K562 (cell line): ENCODE measurements around the gene TMEM163. TPM values are rescaled to one million over a fixed set of nuclear protein-coding genes. Genes with fewer than 3 reads are reported as not detected.

Source experiments
- ATAC-seq: fragments of 200-7000 bp; cut with Tn5 transposase; 3 replicates; pipeline ENCODE4 v1.9.1; 2020; ENCODE audit warnings: moderate library complexity
- BruUV-seq: library from RNA; stranded (reverse); fragments of 400-500 nt; replicated peaks from 2 replicates; lab custom pipeline; 2021; lab: Mats Ljungman, UMichigan
- CTCF ChIA-PET: fragments of 300-600 bp; formaldehyde crosslinking; extraction: SDS; loops from one replicate; lab custom pipeline; 2021; ENCODE audit warnings: low intra/inter-chr PET ratio; lab: Yijun Ruan, JAX
- POLR2A ChIA-PET: fragments of 300-600, 350-650 bp; sonication (Branson Sonifier 250); formaldehyde crosslinking; extraction: SDS; loops from one replicate; lab custom pipeline; 2021; ENCODE audit warnings: antibody characterized with exemption, inconsistent platforms; lab: Yijun Ruan, JAX
- DNase-seq, 4 experiments: peaks; one replicate each; pipeline versions ENCODE4 v3.0.0 to v3.0.0-alpha.2; 2011 to 2018; ENCODE audit warnings: low spot score in 3 of 4, mixed read lengths in 3 of 4; ENCODE audit errors: extremely low read depth in 1 of 4
- FAIRE-seq: peaks from 2 replicates; lab custom pipeline; 2011; peaks lifted over from hg19 to GRCh38; lab: Jason Lieb, UNC
- H2AFZ ChIP-seq: 2 replicates; pipeline ENCODE4 v1.6.0; 2011; ENCODE audit warnings: low read depth, low read length, control low read depth, inconsistent platforms
- H3K27ac ChIP-seq: fragments of 200-600 bp; 3 replicates; pipeline ENCODE4 v1.8.0; 2011; ENCODE audit warnings: low read depth, mild to moderate bottlenecking, control low read depth, inconsistent platforms, low read length, moderate library complexity, mixed read lengths; ENCODE audit errors: extremely low read depth
- H3K27me3 ChIP-seq, 2 experiments: fragments of 300-600 bp in 1 of 2; 2 replicates in 1 of 2; 3 replicates in 1 of 2; pipeline versions ENCODE4 v1.6.0 to v1.8.0; 2011; ENCODE audit warnings: inconsistent platforms in 2 of 2, low read length in 2 of 2, mild to moderate bottlenecking in 1 of 2, mixed read lengths in 1 of 2, moderate library complexity in 1 of 2; ENCODE audit not compliant: control insufficient read depth in 2 of 2, insufficient read depth in 2 of 2
- H3K36me3 ChIP-seq: fragments of 300-600 bp; 3 replicates; pipeline ENCODE4 v1.8.0; 2011; ENCODE audit warnings: mild to moderate bottlenecking, low read length, inconsistent platforms; ENCODE audit not compliant: control insufficient read depth, insufficient read depth
- H3K4me1 ChIP-seq, 2 experiments: fragments of 200-600 bp in 1 of 2; replicated peaks in 1 of 2; 2 replicates in 1 of 2; 3 replicates in 1 of 2; pipeline versions ENCODE4 v1.5.1 to v1.8.0; 2011; ENCODE audit warnings: inconsistent platforms in 2 of 2, low read length in 2 of 2, mild to moderate bottlenecking in 1 of 2, mixed read lengths in 1 of 2, moderate library complexity in 1 of 2; ENCODE audit not compliant: control insufficient read depth in 2 of 2, insufficient read depth in 2 of 2
- H3K4me2 ChIP-seq: 2 replicates; pipeline ENCODE4 v1.6.1; 2011; ENCODE audit warnings: low read length, control low read depth, inconsistent platforms, mixed read lengths; ENCODE audit not compliant: insufficient read depth
- H3K4me3 ChIP-seq: fragments of 200-600 bp; sonication (generic), shearing (Covaris generic); 2 replicates; pipeline ENCODE4 v1.5.1; 2016; ENCODE audit warnings: control low read depth, inconsistent platforms
- H3K79me2 ChIP-seq: fragments of 200-600 bp; 3 replicates; pipeline ENCODE4 v1.8.0; 2011; ENCODE audit warnings: low read length, inconsistent platforms; ENCODE audit not compliant: control insufficient read depth, insufficient read depth
- H3K9ac ChIP-seq, 2 experiments: 2 replicates each; pipeline versions ENCODE4 v1.6.0 to v1.6.1; 2011; ENCODE audit warnings: low read depth in 2 of 2, low read length in 2 of 2, control low read depth in 1 of 2, inconsistent platforms in 1 of 2, mild to moderate bottlenecking in 1 of 2, mixed read lengths in 1 of 2; ENCODE audit not compliant: insufficient read depth in 1 of 2
- H3K9me1 ChIP-seq: one replicate; pipeline ENCODE4 v1.6.0; 2011; ENCODE audit warnings: inconsistent platforms, mild to moderate bottlenecking, low read length, moderate library complexity; ENCODE audit not compliant: control insufficient read depth, insufficient read depth
- H3K9me3 ChIP-seq: replicated peaks from 2 replicates; pipeline ENCODE4 v1.5.1; 2011; ENCODE audit warnings: low read depth, low read length, inconsistent platforms; ENCODE audit not compliant: control insufficient read depth, insufficient read depth
- H4K20me1 ChIP-seq: replicated peaks from 2 replicates; pipeline ENCODE4 v1.6.1; 2011; ENCODE audit warnings: low read length, inconsistent platforms, mixed read lengths; ENCODE audit not compliant: control insufficient read depth, insufficient read depth
- CREM ChIP-seq: IDR thresholded peaks from 2 replicates; pipeline ENCODE4 v1.6.1; 2014; ENCODE audit warnings: antibody characterized with exemption, low read depth
- KLF10 ChIP-seq: fragments of 250-450 bp; sonication (Bioruptor Pico); IDR thresholded peaks from 2 replicates; pipeline ENCODE4 v1.6.1; 2021; ENCODE audit warnings: matching md5 sums
- MCM3 ChIP-seq: fragments of 450-650 bp; IDR thresholded peaks from 2 replicates; pipeline ENCODE4 v1.6.1; 2016
- PML ChIP-seq: IDR thresholded peaks from 2 replicates; pipeline ENCODE4 v1.6.1; 2012; ENCODE audit warnings: low read length, inconsistent platforms
- RHOXF2B ChIP-seq: fragments of 250-450 bp; sonication (Bioruptor Pico); conservative IDR thresholded peaks from 2 replicates; pipeline ENCODE4 v1.5.1; 2021
- SLC30A9 ChIP-seq: fragments of 250-450 bp; sonication (Bioruptor Pico); IDR thresholded peaks from 2 replicates; pipeline ENCODE4 v1.8.0; 2022; ENCODE audit warnings: mild to moderate bottlenecking, moderate library complexity
- TRIM24 ChIP-seq, 2 experiments: fragments of 450-650 bp; IDR thresholded peaks; 2 replicates each; pipeline ENCODE4 v1.6.1; 2016
- ZFP1 ChIP-seq: fragments of 450-650 bp; formaldehyde crosslinking; IDR thresholded peaks from 2 replicates; pipeline ENCODE4 v1.4.0; 2020; ENCODE audit warnings: mild to moderate bottlenecking, mixed read lengths
- WGBS: fragments of 100-300 bp; shearing (Covaris generic); methylation state at CpG from one replicate; pipeline ENCODE4 v1.1.6; 2016; ENCODE audit warnings: low coverage, mixed read lengths; ENCODE audit not compliant: insufficient coverage; ENCODE audit errors: missing lambda C conversion rate; 5-methylcytosine and 5-hydroxymethylcytosine counted together
- in situ Hi-C: fragments of 300-500 bp; cut with MboI; formaldehyde crosslinking; loops from 4 replicates; pipeline ENCODE4 v1.15.0; 2018; ENCODE audit warnings: inconsistent platforms, mixed read lengths
- intact Hi-C: fragments of 100-400 bp; cut with micrococcal nuclease; formaldehyde crosslinking; loops from 2 replicates; pipeline ENCODE4 v1.14.2; 2022
- polyA plus RNA-seq, 8 experiments: library from polyadenylated mRNA; depleted of rRNA in 4 of 8; stranded (reverse) in 5 of 8; unstranded in 3 of 8; fragments of >200 nt; fragmentation: Nextera tagmentation in 2 of 8; fragmentation: Illumina TruSeq in 1 of 8; extraction: Ambion mirVana in 2 of 8; extraction: Trizol in 1 of 8; gene quantifications; 2 replicates each; pipeline versions ENCODE4 v1.2.1 to v1.2.3, GENCODE V29; 2011 to 2014; ENCODE audit warnings: inconsistent platforms in 1 of 8, missing spikeins in 1 of 8
- total RNA-seq, 7 experiments: library from RNA; depleted of rRNA in 6 of 7; stranded (reverse); fragments of >200 nt in 6 of 7; fragmentation: Illumina TruSeq in 2 of 7; extraction: Trizol in 2 of 7; gene quantifications; 2 replicates each; pipeline versions ENCODE4 v1.2.1 to v1.2.3, GENCODE V29; 2011 to 2021; ENCODE audit warnings: low replicate concordance in 1 of 7
- TF ChIP-seq, protein P1 (sequence below): fragments of 450-650 bp; IDR thresholded peaks from 2 replicates; pipeline ENCODE4 v1.6.1; 2017; ENCODE audit warnings: antibody characterized with exemption
- TF ChIP-seq, protein P2 (sequence below): fragments of 250-450 bp; sonication (Bioruptor Pico); IDR thresholded peaks from 2 replicates; pipeline ENCODE4 v1.8.0; 2022; ENCODE audit warnings: moderate library complexity, mild to moderate bottlenecking, inconsistent platforms
- TF ChIP-seq, protein P3 (sequence below): fragments of 250-450 bp; sonication (Bioruptor Pico); IDR thresholded peaks from 2 replicates; pipeline ENCODE4 v1.8.0; 2021; ENCODE audit warnings: borderline replicate concordance, mild to moderate bottlenecking, moderate library complexity; ENCODE audit not compliant: poor library complexity, severe bottlenecking
- TF ChIP-seq, protein P4 (sequence below): fragments of 250-450 bp; sonication (Bioruptor Pico); IDR thresholded peaks from 2 replicates; pipeline ENCODE4 v1.8.0; 2021; ENCODE audit warnings: moderate library complexity, mild to moderate bottlenecking, inconsistent platforms
- TF ChIP-seq, protein P5 (sequence below): fragments of 450-650 bp; IDR thresholded peaks from 2 replicates; pipeline ENCODE4 v1.6.1; 2016; ENCODE audit warnings: missing biosample characterization, missing genetic modification characterization

Gene TMEM163
- total and polyA plus RNA-seq, 9 of the 15 experiments (the other 6 are each of a cell fraction or from before 2014, with no cell fraction given) = 0.04 to 0.68 (median 0.16) TPM; not detected in 3

DNA sequence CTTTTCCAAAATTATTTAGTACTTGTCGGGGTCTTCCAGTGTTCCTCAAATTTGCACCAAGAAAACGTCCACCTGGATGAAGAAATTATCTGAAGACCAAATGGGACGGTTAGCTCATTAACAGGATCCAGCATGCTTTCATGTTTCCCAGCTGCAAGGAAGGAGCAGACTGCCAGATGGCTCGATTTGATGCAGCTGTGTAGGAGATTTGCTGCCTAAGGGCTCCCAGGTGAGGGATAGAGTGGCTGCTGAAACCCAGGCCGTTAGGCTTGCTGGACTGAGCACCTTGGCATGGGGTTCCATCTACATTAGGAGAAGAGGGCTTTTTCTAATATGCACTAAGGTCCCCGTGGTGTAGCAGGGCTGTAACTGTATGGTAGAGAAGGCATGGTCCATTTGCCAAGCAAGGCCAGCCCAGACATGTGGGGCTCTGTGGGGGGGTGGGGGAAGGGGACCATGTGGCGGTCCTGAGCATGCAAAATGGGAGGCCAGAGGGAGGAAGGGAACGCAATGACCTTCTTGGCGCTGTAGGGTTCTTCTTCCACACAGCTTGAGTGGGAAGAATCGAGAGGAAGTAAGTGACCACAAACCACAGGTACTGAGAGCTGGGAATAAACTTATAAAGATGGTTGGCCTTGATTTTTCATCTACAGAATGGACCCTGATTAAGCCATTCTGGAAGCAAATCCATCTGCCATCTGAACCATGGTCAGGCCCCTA lies 144.0 kb downstream of the TMEM163 start:
- TF ChIP-seq, protein P1, sequence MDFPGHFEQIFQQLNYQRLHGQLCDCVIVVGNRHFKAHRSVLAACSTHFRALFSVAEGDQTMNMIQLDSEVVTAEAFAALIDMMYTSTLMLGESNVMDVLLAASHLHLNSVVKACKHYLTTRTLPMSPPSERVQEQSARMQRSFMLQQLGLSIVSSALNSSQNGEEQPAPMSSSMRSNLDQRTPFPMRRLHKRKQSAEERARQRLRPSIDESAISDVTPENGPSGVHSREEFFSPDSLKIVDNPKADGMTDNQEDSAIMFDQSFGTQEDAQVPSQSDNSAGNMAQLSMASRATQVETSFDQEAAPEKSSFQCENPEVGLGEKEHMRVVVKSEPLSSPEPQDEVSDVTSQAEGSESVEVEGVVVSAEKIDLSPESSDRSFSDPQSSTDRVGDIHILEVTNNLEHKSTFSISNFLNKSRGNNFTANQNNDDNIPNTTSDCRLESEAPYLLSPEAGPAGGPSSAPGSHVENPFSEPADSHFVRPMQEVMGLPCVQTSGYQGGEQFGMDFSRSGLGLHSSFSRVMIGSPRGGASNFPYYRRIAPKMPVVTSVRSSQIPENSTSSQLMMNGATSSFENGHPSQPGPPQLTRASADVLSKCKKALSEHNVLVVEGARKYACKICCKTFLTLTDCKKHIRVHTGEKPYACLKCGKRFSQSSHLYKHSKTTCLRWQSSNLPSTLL = no peak
- TF ChIP-seq MCM3 (no peak), SLC30A9 (no peak), RHOXF2B (CRISPR knock-in tag) (no peak), PML (no peak), CREM (no peak), KLF10 (CRISPR knock-in tag) (no peak), TRIM24 (IDR thresholded peaks at IDR 0.05) (no peak), ZFP1 (CRISPR knock-in tag) (no peak)
- TF ChIP-seq, protein P2, sequence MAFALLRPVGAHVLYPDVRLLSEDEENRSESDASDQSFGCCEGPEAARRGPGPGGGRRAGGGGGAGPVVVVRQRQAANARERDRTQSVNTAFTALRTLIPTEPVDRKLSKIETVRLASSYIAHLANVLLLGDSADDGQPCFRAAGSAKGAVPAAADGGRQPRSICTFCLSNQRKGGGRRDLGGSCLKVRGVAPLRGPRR = no peak
- TF ChIP-seq, protein P3, sequence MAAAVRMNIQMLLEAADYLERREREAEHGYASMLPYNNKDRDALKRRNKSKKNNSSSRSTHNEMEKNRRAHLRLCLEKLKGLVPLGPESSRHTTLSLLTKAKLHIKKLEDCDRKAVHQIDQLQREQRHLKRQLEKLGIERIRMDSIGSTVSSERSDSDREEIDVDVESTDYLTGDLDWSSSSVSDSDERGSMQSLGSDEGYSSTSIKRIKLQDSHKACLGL (CRISPR knock-in tag) = no peak
- TF ChIP-seq, protein P4, sequence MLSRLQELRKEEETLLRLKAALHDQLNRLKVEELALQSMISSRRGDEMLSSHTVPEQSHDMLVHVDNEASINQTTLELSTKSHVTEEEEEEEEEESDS (CRISPR knock-in tag) = no peak
- TF ChIP-seq, protein P5, sequence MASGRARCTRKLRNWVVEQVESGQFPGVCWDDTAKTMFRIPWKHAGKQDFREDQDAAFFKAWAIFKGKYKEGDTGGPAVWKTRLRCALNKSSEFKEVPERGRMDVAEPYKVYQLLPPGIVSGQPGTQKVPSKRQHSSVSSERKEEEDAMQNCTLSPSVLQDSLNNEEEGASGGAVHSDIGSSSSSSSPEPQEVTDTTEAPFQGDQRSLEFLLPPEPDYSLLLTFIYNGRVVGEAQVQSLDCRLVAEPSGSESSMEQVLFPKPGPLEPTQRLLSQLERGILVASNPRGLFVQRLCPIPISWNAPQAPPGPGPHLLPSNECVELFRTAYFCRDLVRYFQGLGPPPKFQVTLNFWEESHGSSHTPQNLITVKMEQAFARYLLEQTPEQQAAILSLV (tag) = no peak
- no peak overlapping the region for H2AFZ ChIP-seq
- WGBS = 0% methylated on average over 6 of the region's 10 CpGs
- H4K20me1 ChIP-seq = no peaks in the 10 kb centered on the region
- no peaks in the 10 kb centered on the region for H3K9me3 ChIP-seq
- no peaks in the 10 kb centered on the region for H3K79me2 ChIP-seq
- H3K9me1 ChIP-seq = no peaks in the 10 kb centered on the region
- no peak for ATAC-seq
- no peaks in the 10 kb centered on the region for H3K4me1 ChIP-seq
- ChIA-PET POLR2A (no interaction called here), CTCF (no interaction called here)
- BruUV-seq = no TSS peak
- H3K4me3 ChIP-seq = no peak overlapping the region
- DNase-seq = no peak
- H3K9ac ChIP-seq = no peak overlapping the region
- intact Hi-C loops (no loop called here), in situ Hi-C loops (no loop called here)
- no peak overlapping the region for H3K4me2 ChIP-seq
- H3K27ac ChIP-seq = no peak overlapping the region
- no peak for FAIRE-seq
- peaks cover 0 to 13% of the 10 kb centered on the region in 2 experiments; a peak in 1 of 5 replicates for H3K27me3 ChIP-seq
- H3K36me3 ChIP-seq = no peaks in the 10 kb centered on the region
